ENCODE measurements around the gene CARM1. TPM values are rescaled to one million over a fixed set of nuclear protein-coding genes. Genes with fewer than 3 reads are reported as not detected.

CARM1 gene
- polyA plus RNA-seq, 1 donor from 2014 or later: 22.3 TPM

DNA sequence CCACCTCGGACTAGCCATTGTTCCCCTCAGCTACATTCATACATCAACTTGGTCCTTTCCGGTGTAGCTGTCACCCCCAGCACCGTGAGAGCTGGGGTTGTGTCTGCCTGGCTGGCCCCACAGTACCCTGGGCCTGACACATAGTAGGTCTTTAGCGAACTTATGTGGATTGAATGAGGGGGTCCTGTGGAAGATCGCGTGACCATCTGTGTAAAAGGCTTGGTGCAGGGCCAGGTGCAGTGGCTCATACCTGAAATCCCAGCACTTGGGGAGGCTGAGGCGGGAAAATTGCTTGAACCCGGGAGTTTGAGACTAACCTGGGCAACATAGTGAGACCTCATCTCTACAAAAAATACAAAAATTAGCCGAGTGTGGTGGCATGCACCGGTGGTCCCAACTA lies 91.5 kb downstream of the CARM1 start:
- Histone ChIP-seq H4K20me1 (ENCODE audit: insufficient read depth) (peaks cover 18% of the 10 kb centered on the region), H3K36me3 (ENCODE audit: insufficient read depth, low read length) (no peaks in the 10 kb centered on the region)

DNA sequence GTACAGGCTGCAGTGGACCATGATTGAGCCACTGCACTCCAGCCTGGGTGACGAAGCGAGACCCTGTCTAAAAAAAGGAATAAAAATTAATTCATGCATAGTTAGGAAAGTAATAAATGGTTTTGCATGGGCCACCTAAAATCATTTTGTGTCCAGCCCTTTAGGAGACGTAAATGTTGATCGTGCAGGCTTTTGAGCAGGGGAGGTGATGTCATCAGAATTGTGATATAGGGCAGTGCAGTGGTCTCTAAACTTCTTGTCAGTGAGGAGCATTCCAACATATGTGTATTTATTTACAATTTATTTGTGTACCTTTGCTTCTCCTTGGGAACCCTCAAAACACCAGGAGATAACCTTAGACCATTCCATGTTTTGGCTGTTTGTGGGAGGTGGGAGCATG lies 92.5 kb downstream of the CARM1 start:
- Histone ChIP-seq H4K20me1 (ENCODE audit: insufficient read depth) (peaks cover 26% of the 10 kb centered on the region), H3K9me3 (ENCODE audit: low read length) (no peaks in the 10 kb centered on the region), H3K79me2 (replicated peaks; ENCODE audit: insufficient read depth, low read length) (peaks cover 66% of the 10 kb centered on the region), H3K9ac (ENCODE audit: low read length) (no peak overlapping the region), H3K27ac (ENCODE audit: low read length) (no peak overlapping the region), H3K36me3 (ENCODE audit: insufficient read depth, low read length) (no peaks in the 10 kb centered on the region), H3K27me3 (ENCODE audit: insufficient read depth, low read depth, low read length) (no peaks in the 10 kb centered on the region), H2AFZ (ENCODE audit: low read depth, low read length) (no peak overlapping the region), H3F3A (ENCODE audit: insufficient read depth, low read length, poor library complexity, severe bottlenecking) (no peaks in the 10 kb centered on the region), H3K4me2 (ENCODE audit: low read length) (no peak overlapping the region), H3K9me2 (ENCODE audit: insufficient read depth, low read length) (no peaks in the 10 kb centered on the region), H3K4me3 (ENCODE audit: low read length) (peak overlapping the region; percentile 99)
- TF ChIP-seq MXI1 (conservative IDR thresholded peaks at IDR 0.05; ENCODE audit: poor library complexity, severe bottlenecking) (no peak), POLR2AphosphoS5 (IDR thresholded peaks at IDR 0.05) (no peak), EZH2 (IDR thresholded peaks at IDR 0.05; ENCODE audit: borderline replicate concordance, insufficient read depth, low read length, poor library complexity, severe bottlenecking) (no peak), EP300 (conservative IDR thresholded peaks at IDR 0.05; ENCODE audit: poor library complexity, severe bottlenecking) (no peak)
- TF ChIP-seq, protein P1, sequence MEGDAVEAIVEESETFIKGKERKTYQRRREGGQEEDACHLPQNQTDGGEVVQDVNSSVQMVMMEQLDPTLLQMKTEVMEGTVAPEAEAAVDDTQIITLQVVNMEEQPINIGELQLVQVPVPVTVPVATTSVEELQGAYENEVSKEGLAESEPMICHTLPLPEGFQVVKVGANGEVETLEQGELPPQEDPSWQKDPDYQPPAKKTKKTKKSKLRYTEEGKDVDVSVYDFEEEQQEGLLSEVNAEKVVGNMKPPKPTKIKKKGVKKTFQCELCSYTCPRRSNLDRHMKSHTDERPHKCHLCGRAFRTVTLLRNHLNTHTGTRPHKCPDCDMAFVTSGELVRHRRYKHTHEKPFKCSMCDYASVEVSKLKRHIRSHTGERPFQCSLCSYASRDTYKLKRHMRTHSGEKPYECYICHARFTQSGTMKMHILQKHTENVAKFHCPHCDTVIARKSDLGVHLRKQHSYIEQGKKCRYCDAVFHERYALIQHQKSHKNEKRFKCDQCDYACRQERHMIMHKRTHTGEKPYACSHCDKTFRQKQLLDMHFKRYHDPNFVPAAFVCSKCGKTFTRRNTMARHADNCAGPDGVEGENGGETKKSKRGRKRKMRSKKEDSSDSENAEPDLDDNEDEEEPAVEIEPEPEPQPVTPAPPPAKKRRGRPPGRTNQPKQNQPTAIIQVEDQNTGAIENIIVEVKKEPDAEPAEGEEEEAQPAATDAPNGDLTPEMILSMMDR (IDR thresholded peaks at IDR 0.05; ENCODE audit: poor library complexity, severe bottlenecking): no peak
- TF ChIP-seq, protein P2, sequence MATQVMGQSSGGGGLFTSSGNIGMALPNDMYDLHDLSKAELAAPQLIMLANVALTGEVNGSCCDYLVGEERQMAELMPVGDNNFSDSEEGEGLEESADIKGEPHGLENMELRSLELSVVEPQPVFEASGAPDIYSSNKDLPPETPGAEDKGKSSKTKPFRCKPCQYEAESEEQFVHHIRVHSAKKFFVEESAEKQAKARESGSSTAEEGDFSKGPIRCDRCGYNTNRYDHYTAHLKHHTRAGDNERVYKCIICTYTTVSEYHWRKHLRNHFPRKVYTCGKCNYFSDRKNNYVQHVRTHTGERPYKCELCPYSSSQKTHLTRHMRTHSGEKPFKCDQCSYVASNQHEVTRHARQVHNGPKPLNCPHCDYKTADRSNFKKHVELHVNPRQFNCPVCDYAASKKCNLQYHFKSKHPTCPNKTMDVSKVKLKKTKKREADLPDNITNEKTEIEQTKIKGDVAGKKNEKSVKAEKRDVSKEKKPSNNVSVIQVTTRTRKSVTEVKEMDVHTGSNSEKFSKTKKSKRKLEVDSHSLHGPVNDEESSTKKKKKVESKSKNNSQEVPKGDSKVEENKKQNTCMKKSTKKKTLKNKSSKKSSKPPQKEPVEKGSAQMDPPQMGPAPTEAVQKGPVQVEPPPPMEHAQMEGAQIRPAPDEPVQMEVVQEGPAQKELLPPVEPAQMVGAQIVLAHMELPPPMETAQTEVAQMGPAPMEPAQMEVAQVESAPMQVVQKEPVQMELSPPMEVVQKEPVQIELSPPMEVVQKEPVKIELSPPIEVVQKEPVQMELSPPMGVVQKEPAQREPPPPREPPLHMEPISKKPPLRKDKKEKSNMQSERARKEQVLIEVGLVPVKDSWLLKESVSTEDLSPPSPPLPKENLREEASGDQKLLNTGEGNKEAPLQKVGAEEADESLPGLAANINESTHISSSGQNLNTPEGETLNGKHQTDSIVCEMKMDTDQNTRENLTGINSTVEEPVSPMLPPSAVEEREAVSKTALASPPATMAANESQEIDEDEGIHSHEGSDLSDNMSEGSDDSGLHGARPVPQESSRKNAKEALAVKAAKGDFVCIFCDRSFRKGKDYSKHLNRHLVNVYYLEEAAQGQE (IDR thresholded peaks at IDR 0.05; ENCODE audit: borderline replicate concordance): no peak

More for the DNA sequence above, 91.5 kb downstream of the CARM1 start:
- Histone ChIP-seq H3K9me3 (ENCODE audit: low read length) (no peaks in the 10 kb centered on the region), H3K27me3 (ENCODE audit: insufficient read depth, low read depth, low read length) (no peaks in the 10 kb centered on the region), H3K79me2 (replicated peaks; ENCODE audit: insufficient read depth, low read length) (peaks cover 56% of the 10 kb centered on the region), H2AFZ (ENCODE audit: low read depth, low read length) (no peak overlapping the region), H3K9me2 (ENCODE audit: insufficient read depth, low read length) (no peaks in the 10 kb centered on the region), H3K4me2 (ENCODE audit: low read length) (no peak overlapping the region), H3K27ac (ENCODE audit: low read length) (no peak overlapping the region), H3K9ac (ENCODE audit: low read length) (no peak overlapping the region), H3F3A (ENCODE audit: insufficient read depth, low read length, poor library complexity, severe bottlenecking) (no peaks in the 10 kb centered on the region), H3K4me3 (ENCODE audit: low read length) (peak overlapping the region; percentile 99)
- TF ChIP-seq EP300 (conservative IDR thresholded peaks at IDR 0.05; ENCODE audit: poor library complexity, severe bottlenecking): no peak
- no peak for TF ChIP-seq EZH2 (IDR thresholded peaks at IDR 0.05; ENCODE audit: borderline replicate concordance, insufficient read depth, low read length, poor library complexity, severe bottlenecking)
- no peak for TF ChIP-seq RAD21 (conservative IDR thresholded peaks at IDR 0.05)
- TF ChIP-seq, protein P2 (IDR thresholded peaks at IDR 0.05; ENCODE audit: borderline replicate concordance): no peak
- TF ChIP-seq MXI1 (conservative IDR thresholded peaks at IDR 0.05; ENCODE audit: poor library complexity, severe bottlenecking): no peak
- no peak for TF ChIP-seq SMC3 (conservative IDR thresholded peaks at IDR 0.05; ENCODE audit: poor library complexity)
- TF ChIP-seq, protein P1 (IDR thresholded peaks at IDR 0.05; ENCODE audit: poor library complexity, severe bottlenecking): no peak
- TF ChIP-seq TAF1 (IDR thresholded peaks at IDR 0.05; ENCODE audit: low read depth): no peak
- no peak for TF ChIP-seq POLR2AphosphoS5 (IDR thresholded peaks at IDR 0.05)

Measured in neural cell (in vitro differentiated cells).